Measurements from ENCODE around the gene SUMF2.
"Not testable (repeated sequence)": the region's sequence is repeated elsewhere in the genome, so short reads cannot be mapped to it uniquely, and the experiment has no call there.

SUMF2 gene

DNA sequence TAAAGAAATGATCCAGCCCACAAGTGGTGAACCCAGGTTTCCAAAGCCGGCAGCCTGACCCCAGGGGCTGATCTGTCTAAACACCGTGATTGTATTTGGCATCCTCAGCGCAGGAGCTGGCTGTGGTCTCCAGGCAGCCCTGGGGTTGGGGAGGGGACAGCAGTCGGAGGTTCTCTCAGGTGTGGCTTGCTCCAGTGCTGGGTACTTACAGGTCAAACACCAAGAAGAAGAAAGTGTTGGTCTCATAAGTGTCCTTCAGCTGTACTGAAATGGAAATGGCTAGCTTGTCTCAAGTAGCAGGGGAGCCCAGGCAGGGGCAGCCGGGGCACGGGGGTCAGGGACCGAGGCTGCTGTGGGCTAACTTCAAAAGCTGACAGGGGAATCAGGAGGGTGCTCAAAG, 22.7 kb downstream of the SUMF2 start:
- DNase-seq (ENCODE audit: extremely low read depth, low read depth) = no peak

DNA sequence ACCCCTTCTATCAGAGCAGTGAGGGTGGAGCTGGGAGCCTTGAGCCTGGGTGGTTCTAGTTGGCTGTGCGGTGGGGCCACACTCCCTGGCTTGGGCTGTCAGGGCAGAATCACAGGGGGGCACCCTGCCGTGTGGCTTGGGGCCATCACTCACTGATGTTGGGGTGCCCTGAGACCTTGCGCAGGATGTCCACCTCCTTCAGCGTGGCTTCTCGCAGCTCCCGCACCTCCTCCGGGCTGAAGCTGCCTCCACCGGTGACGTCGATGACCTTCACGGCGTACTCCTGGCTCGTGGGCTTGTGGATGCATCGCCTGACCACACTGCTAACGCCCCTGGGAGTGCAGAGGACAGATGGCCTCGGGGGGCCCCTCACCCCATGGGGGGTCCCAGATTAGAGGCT, 23.4 kb downstream of the SUMF2 start:
- no peak for DNase-seq (ENCODE audit: extremely low read depth, low read depth)
- no peak overlapping the region for H3K4me3 ChIP-seq (replicated peaks; ENCODE audit: low read depth, low read length)
- TF ChIP-seq, protein P1, sequence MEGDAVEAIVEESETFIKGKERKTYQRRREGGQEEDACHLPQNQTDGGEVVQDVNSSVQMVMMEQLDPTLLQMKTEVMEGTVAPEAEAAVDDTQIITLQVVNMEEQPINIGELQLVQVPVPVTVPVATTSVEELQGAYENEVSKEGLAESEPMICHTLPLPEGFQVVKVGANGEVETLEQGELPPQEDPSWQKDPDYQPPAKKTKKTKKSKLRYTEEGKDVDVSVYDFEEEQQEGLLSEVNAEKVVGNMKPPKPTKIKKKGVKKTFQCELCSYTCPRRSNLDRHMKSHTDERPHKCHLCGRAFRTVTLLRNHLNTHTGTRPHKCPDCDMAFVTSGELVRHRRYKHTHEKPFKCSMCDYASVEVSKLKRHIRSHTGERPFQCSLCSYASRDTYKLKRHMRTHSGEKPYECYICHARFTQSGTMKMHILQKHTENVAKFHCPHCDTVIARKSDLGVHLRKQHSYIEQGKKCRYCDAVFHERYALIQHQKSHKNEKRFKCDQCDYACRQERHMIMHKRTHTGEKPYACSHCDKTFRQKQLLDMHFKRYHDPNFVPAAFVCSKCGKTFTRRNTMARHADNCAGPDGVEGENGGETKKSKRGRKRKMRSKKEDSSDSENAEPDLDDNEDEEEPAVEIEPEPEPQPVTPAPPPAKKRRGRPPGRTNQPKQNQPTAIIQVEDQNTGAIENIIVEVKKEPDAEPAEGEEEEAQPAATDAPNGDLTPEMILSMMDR (IDR thresholded peaks at IDR 0.05; ENCODE audit: low read depth, low read length, missing control alignments) = no peak

More for the DNA sequence above, 22.7 kb downstream of the SUMF2 start:
- H3K4me3 ChIP-seq (replicated peaks; ENCODE audit: low read depth, low read length) = no peak overlapping the region
- TF ChIP-seq, protein P1 (IDR thresholded peaks at IDR 0.05; ENCODE audit: low read depth, low read length, missing control alignments) = no peak

DNA sequence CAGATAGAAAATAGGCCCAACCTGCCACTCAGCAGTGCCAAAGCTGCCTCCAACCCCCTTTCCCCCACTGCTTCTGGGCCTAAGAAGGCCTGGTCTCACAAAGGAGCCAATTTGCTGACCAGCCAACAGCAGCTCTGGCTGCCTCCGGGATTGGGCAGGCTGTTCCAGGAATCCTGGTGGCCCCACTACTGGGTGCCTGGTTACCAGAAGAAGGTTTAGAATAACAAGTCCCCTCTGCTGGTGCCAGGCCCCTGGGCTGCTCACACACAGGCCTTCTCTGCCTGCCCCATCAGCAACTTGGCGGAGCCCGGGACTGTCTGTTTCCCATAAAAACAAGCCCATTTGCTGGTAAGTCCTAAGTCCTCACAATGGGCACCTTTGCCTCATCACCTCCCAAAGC, 27.5 kb downstream of the SUMF2 start:
- DNase-seq (ENCODE audit: extremely low read depth, low read depth) = no peak
- TF ChIP-seq, protein P1 (IDR thresholded peaks at IDR 0.05; ENCODE audit: low read depth, low read length, missing control alignments) = no peak
- no peak overlapping the region for H3K4me3 ChIP-seq (replicated peaks; ENCODE audit: low read depth, low read length)

DNA sequence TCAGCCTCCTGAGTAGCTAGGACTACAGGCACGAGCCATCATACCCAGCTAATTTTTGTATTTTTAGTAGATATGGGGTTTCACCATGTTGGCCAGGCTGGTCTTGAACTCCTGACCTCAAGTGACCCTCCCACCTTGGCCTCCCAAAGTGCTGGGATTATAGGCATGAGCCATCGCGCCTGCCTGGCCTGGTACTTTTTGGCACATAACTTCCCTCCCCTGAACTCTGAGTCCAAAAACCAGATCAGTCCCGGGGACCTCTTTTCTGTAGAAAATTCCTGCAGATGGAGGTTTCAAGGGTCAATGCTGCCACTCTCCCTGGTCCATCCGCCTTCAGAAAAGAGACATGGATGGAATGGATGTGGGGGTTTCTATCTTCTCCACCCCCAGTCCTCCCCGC, 28.3 kb downstream of the SUMF2 start:
- H3K4me3 ChIP-seq (replicated peaks; ENCODE audit: low read depth, low read length); DNase-seq (ENCODE audit: extremely low read depth, low read depth): not testable (repeated sequence)

DNA sequence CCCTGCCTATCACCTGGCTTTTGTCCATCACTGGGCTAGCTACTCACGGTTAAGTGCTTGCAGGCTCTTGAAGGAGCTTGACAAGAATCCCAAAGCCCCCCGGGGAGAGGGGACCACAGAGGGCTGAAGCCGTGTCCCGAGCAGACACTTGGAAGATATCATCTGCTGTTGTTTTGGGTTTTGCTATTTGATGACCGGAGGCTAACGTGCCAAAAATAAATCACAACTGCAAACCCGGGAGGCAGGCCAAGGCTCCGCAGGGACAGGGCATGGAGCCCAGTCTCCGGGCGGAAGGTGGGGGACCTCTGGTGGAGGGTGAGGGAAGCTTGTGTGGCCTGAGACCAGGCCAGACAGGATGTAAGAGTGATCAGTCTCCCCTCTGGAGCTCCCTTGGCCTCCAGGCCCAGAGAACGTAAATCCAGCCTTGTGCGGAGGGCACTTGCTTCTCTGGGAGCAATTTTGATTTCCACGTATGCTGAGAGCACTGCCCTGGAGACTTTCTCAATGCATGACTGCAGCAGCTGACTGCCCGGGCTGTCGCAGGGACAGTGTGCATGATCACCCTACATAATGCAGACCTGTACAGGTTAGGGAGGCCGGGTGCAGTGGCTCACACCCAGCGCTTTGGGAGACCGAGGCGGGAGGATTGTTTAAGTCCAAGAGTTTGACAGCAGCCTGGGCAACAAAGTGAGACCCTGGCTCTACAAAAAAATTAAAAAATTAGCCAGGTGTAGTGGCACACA, 28.9 kb downstream of the SUMF2 start, which contains the start of gene PHKG1:
Gene PHKG1 (minus strand): TSS at position 164 of the 743 bp plus-strand sequence. CDS start 4,011 bp downstream, outside the sequence.
- DNase-seq (ENCODE audit: extremely low read depth, low read depth) = peak; percentile 74
- H3K4me3 ChIP-seq (replicated peaks; ENCODE audit: low read depth, low read length) = no peak within 1 kb of the TSS
- TF ChIP-seq, protein P1 (IDR thresholded peaks at IDR 0.05; ENCODE audit: low read depth, low read length, missing control alignments) = peak; percentile 80

DNA sequence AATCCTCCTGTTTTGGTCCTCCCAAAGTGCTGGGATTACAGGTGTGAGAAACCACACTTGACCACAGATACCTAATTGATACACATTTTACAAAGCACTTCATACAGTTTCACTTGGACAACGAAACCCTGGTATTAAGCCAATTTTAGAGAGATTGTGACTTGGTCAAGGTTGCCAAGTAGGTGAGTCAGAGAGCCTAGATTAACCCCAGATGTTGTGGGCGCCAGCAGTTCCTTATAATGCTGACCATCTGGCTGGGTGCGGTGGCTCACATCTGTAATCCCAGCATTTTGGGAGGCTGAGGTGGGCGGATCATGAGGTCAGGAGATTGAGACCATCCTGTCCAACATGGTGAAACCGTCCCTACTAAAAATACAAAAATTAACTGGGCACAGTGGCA, 33.6 kb downstream of the SUMF2 start:
- H3K4me3 ChIP-seq (replicated peaks; ENCODE audit: low read depth, low read length) = no peak overlapping the region
- TF ChIP-seq, protein P1 (IDR thresholded peaks at IDR 0.05; ENCODE audit: low read depth, low read length, missing control alignments) = no peak
- DNase-seq (ENCODE audit: extremely low read depth, low read depth) = peak; percentile 97

DNA sequence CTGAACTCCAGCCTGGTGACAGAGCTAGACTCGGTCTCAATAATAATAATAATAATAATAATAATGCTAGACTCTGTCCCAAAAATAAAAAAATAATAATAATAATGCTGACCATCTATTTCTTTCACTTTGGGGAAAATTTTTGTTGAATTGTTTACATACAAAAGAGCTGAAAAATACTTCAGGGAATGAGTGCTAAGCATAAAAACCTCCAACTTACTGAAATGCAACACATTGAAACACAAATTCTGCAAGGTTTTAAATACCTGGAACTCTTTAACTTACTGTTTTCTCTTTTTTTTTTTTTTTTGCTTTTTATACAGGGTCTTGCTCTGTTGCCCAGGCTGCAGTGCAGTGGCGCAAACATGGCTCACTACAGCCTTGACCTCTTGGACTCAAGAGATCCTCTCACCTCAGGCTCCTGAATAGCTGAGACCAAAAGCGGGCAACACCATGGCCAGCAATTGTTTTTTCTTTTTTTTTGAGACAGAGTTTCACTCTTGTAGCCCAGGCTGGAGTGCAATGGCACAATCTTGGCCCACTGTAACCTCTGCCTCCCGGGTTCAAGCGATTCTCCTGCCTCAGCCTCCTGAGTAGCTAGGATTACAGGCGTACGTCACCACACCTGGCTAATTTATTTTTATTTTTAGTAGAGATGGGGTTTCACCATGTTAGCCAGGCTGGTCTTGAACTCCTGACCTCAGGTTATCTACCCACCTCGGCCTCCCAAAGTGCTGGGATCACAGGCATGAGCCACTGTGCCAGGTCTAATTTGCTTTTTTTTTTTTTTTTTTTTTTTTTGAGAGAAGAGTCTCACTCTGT, 34.3 kb downstream of the SUMF2 start:
- H3K4me3 ChIP-seq (replicated peaks; ENCODE audit: low read depth, low read length); DNase-seq (ENCODE audit: extremely low read depth, low read depth): not testable (repeated sequence)
